H1 (cell line): ENCODE data around the gene PSAP. TPM values are rescaled to one million over a fixed set of nuclear protein-coding genes. Genes with fewer than 3 reads are reported as not detected.

ENCODE experiments used
- CTCF ChIA-PET: fragments of 300-600 bp; sonication (Branson Sonifier 250); formaldehyde crosslinking; loops from one replicate; lab custom pipeline; 2021; ENCODE audit not compliant: partially characterized antibody; lab: Charles Lee
- POLR2A ChIA-PET: fragments of 300-600 bp; sonication (Branson Sonifier 250); formaldehyde crosslinking; loops from one replicate; lab custom pipeline; 2021; ENCODE audit warnings: inconsistent platforms; ENCODE audit not compliant: partially characterized antibody; lab: Charles Lee
- DNase-seq, 2 experiments: peaks; one replicate each; pipeline versions ENCODE4 v3.0.0 to v3.0.0-alpha.2; 2010 to 2022; ENCODE audit warnings: low spot score in 2 of 2, low read depth in 1 of 2, mixed read lengths in 1 of 2
- FAIRE-seq: peaks from 2 replicates; lab custom pipeline; 2011; peaks lifted over from hg19 to GRCh38; lab: Jason Lieb, UNC
- H2AFZ ChIP-seq: 2 replicates; pipeline ENCODE4 v1.8.1; 2012; ENCODE audit warnings: low read length, inconsistent platforms
- H2AK5ac ChIP-seq: 2 replicates; pipeline ENCODE4 v1.6.1; 2013; ENCODE audit warnings: low read depth, low read length
- H2BK120ac ChIP-seq: replicated peaks from 2 replicates; pipeline ENCODE3; 2013; ENCODE audit warnings: low read depth, low read length, inconsistent platforms
- H2BK12ac ChIP-seq: 2 replicates; pipeline ENCODE4 v1.6.1; 2013; ENCODE audit warnings: low read depth, low read length
- H2BK15ac ChIP-seq: 2 replicates; pipeline ENCODE4 v1.6.1; 2013; ENCODE audit warnings: low read length
- H2BK20ac ChIP-seq: 2 replicates; pipeline ENCODE4 v1.6.1; 2013; ENCODE audit warnings: low read length
- H2BK5ac ChIP-seq: 2 replicates; pipeline ENCODE4 v1.6.1; 2013; ENCODE audit warnings: low read depth, low read length
- H3K14ac ChIP-seq: 2 replicates; pipeline ENCODE4 v1.6.1; 2013; ENCODE audit warnings: inconsistent platforms; ENCODE audit not compliant: insufficient read length
- H3K18ac ChIP-seq: 2 replicates; pipeline ENCODE4 v1.6.1; 2013; ENCODE audit warnings: low read length; ENCODE audit errors: extremely low read depth
- H3K23ac ChIP-seq: 2 replicates; pipeline ENCODE4 v1.6.1; 2013; ENCODE audit warnings: inconsistent platforms; ENCODE audit not compliant: insufficient read length
- H3K23me2 ChIP-seq: 2 replicates; pipeline ENCODE4 v1.6.1; 2013; ENCODE audit warnings: low read depth, low read length
- H3K27ac ChIP-seq: 2 replicates; pipeline ENCODE4 v1.6.1; 2011; ENCODE audit warnings: low read depth, low read length, inconsistent platforms
- H3K27me3 ChIP-seq, 4 experiments: replicated peaks in 1 of 4; 1 replicate in 1 of 4; 2 replicates in 3 of 4; pipeline versions ENCODE4 v1.6.1 to v1.8.1; 2011 to 2013; ENCODE audit warnings: low read length in 3 of 4, mild to moderate bottlenecking in 3 of 4, inconsistent platforms in 2 of 4, mixed read lengths in 2 of 4, moderate library complexity in 1 of 4; ENCODE audit not compliant: control insufficient read depth in 3 of 4, insufficient read depth in 3 of 4; ENCODE audit errors: extremely low read depth in 1 of 4
- H3K36me3 ChIP-seq, 4 experiments: 2 replicates each; pipeline versions ENCODE4 v1.6.1 to v1.8.1; 2011 to 2013; ENCODE audit warnings: mild to moderate bottlenecking in 4 of 4, low read length in 3 of 4, moderate library complexity in 2 of 4, control low read depth in 1 of 4, inconsistent platforms in 1 of 4; ENCODE audit not compliant: insufficient read depth in 4 of 4, control insufficient read depth in 2 of 4
- H3K4ac ChIP-seq: replicated peaks from 2 replicates; pipeline ENCODE3; 2013; ENCODE audit warnings: low read length, low read depth, mixed read lengths, inconsistent platforms; ENCODE audit not compliant: insufficient read length
- H3K4me1 ChIP-seq, 4 experiments: replicated peaks in 1 of 4; 1 replicate in 1 of 4; 2 replicates in 3 of 4; pipeline versions ENCODE4 v1.6.1 to v1.8.1; 2011 to 2013; ENCODE audit warnings: low read length in 3 of 4, inconsistent platforms in 2 of 4, mixed read lengths in 1 of 4; ENCODE audit not compliant: insufficient read depth in 4 of 4, control insufficient read depth in 3 of 4
- H3K4me2 ChIP-seq, 2 experiments: 2 replicates each; pipeline versions ENCODE4 v1.6.1 to v1.8.1; 2011 to 2013; ENCODE audit warnings: low read depth in 2 of 2, low read length in 2 of 2, control low read depth in 1 of 2, inconsistent platforms in 1 of 2, mild to moderate bottlenecking in 1 of 2; ENCODE audit not compliant: insufficient read depth in 1 of 2
- H3K4me3 ChIP-seq, 4 experiments: fragments of 200-600, 300-600 bp in 1 of 4; sonication (generic), shearing (Covaris generic), sonication (Bioruptor Twin) in 1 of 4; 2 replicates each; pipeline versions ENCODE4 v1.5.1 to v1.8.1; 2011 to 2016; ENCODE audit warnings: low read length in 4 of 4, low read depth in 3 of 4, control low read depth in 2 of 4, inconsistent platforms in 2 of 4, mild to moderate bottlenecking in 2 of 4, mixed read lengths in 1 of 4, moderate library complexity in 1 of 4; ENCODE audit not compliant: insufficient read depth in 2 of 4; ENCODE audit errors: extremely low read depth in 1 of 4
- H3K56ac ChIP-seq: replicated peaks from 2 replicates; pipeline ENCODE3; 2013; ENCODE audit warnings: low read depth, mild to moderate bottlenecking, mixed read lengths, low read length, inconsistent platforms; ENCODE audit not compliant: insufficient read length
- H3K79me1 ChIP-seq: 2 replicates; pipeline ENCODE4 v1.6.1; 2013; ENCODE audit warnings: low read depth, low read length, control low read depth
- H3K79me2 ChIP-seq, 2 experiments: 2 replicates each; pipeline versions ENCODE4 v1.6.1 to v1.8.1; 2012 to 2013; ENCODE audit warnings: low read length in 2 of 2, mild to moderate bottlenecking in 2 of 2, inconsistent platforms in 1 of 2; ENCODE audit not compliant: insufficient read depth in 2 of 2, control insufficient read depth in 1 of 2
- H3K9ac ChIP-seq, 4 experiments: replicated peaks in 1 of 4; 1 replicate in 1 of 4; 2 replicates in 3 of 4; pipeline versions ENCODE4 v1.6.1 to v1.8.1; 2011 to 2013; ENCODE audit warnings: low read depth in 3 of 4, low read length in 3 of 4, control low read depth in 2 of 4, mild to moderate bottlenecking in 2 of 4, moderate library complexity in 2 of 4, inconsistent platforms in 1 of 4; ENCODE audit errors: extremely low read depth in 1 of 4
- H3K9me3 ChIP-seq, 2 experiments: 2 replicates each; pipeline versions ENCODE4 v1.6.1 to v1.8.1; 2012 to 2013; ENCODE audit warnings: mild to moderate bottlenecking in 2 of 2, moderate library complexity in 2 of 2, control low read depth in 1 of 2, inconsistent platforms in 1 of 2, low read depth in 1 of 2, low read length in 1 of 2, mixed read lengths in 1 of 2; ENCODE audit not compliant: insufficient read depth in 2 of 2
- H4K20me1 ChIP-seq, 2 experiments: replicated peaks in 1 of 2; 2 replicates each; pipeline versions ENCODE3 to v1.8.1; 2011 to 2013; ENCODE audit warnings: inconsistent platforms in 2 of 2, low read length in 2 of 2, mild to moderate bottlenecking in 1 of 2; ENCODE audit not compliant: insufficient read depth in 2 of 2, control insufficient read depth in 1 of 2
- H4K5ac ChIP-seq: 2 replicates; pipeline ENCODE4 v1.6.1; 2013; ENCODE audit warnings: low read length, low read depth, mixed read lengths, inconsistent platforms; ENCODE audit not compliant: insufficient read length
- H4K8ac ChIP-seq: 2 replicates; pipeline ENCODE4 v1.8.0; 2013; ENCODE audit warnings: mild to moderate bottlenecking, moderate library complexity, low read length, inconsistent platforms; ENCODE audit not compliant: insufficient read depth; ENCODE audit errors: extremely low read depth
- H4K91ac ChIP-seq: replicated peaks from 2 replicates; pipeline ENCODE3; 2013; ENCODE audit warnings: low read length, mixed read lengths, inconsistent platforms; ENCODE audit not compliant: insufficient read length
- CEBPB ChIP-seq: IDR thresholded peaks from 2 replicates; pipeline ENCODE4 v1.6.1; 2012; ENCODE audit warnings: low read depth, low read length
- CHD2 ChIP-seq: IDR thresholded peaks from 2 replicates; pipeline ENCODE4 v1.6.1; 2012; ENCODE audit warnings: low read length, improper control_type of control experiment
- CTBP2 ChIP-seq: IDR thresholded peaks from 2 replicates; pipeline ENCODE4 v1.7.0; 2011; ENCODE audit warnings: borderline replicate concordance, mild to moderate bottlenecking, moderate library complexity, mixed read lengths, low read length; ENCODE audit not compliant: insufficient read depth, insufficient read length
- GABPA ChIP-seq: IDR thresholded peaks from 2 replicates; pipeline ENCODE4 v1.6.1; 2011; ENCODE audit warnings: mild to moderate bottlenecking, low read length, moderate library complexity, borderline replicate concordance; ENCODE audit not compliant: insufficient read depth
- HDAC6 ChIP-seq: IDR thresholded peaks from one replicate; pipeline ENCODE4 v1.7.1; 2012; ENCODE audit warnings: low read depth, mild to moderate bottlenecking, inconsistent platforms, low read length, moderate library complexity
- JUN ChIP-seq: IDR thresholded peaks from 2 replicates; pipeline ENCODE4 v1.6.1; 2011; ENCODE audit warnings: low read depth, mild to moderate bottlenecking, improper control_type of control experiment, low read length
- KDM5A ChIP-seq: fragments of 200-600 bp; IDR thresholded peaks from 2 replicates; pipeline ENCODE4 v1.7.1; 2012; ENCODE audit warnings: mild to moderate bottlenecking, low read length, inconsistent platforms, mixed read lengths
- NRF1 ChIP-seq: IDR thresholded peaks from 2 replicates; pipeline ENCODE4 v1.6.1; 2011; ENCODE audit warnings: mild to moderate bottlenecking, low read depth, low read length, improper control_type of control experiment
- POLR2A ChIP-seq, 2 experiments: IDR thresholded peaks; 1 replicate in 1 of 2; 2 replicates in 1 of 2; pipeline ENCODE4 v1.6.1; 2011; ENCODE audit warnings: low read depth in 2 of 2, low read length in 2 of 2, mild to moderate bottlenecking in 2 of 2; ENCODE audit errors: control extremely low read depth in 1 of 2
- SIN3A ChIP-seq, 2 experiments: IDR thresholded peaks in 1 of 2; conservative IDR thresholded peaks in 1 of 2; 2 replicates each; pipeline ENCODE4 v1.6.1; 2011 to 2012; ENCODE audit warnings: low read length in 2 of 2, improper control_type of control experiment in 1 of 2, low read depth in 1 of 2, mild to moderate bottlenecking in 1 of 2
- SP1 ChIP-seq: IDR thresholded peaks from 2 replicates; pipeline ENCODE4 v1.6.1; 2011; ENCODE audit warnings: low read depth, low read length
- TEAD4 ChIP-seq: IDR thresholded peaks from 2 replicates; pipeline ENCODE4 v1.6.1; 2012; ENCODE audit warnings: low read depth, low read length, inconsistent platforms, mixed read lengths
- ZNF274 ChIP-seq: IDR thresholded peaks from 2 replicates; pipeline ENCODE4 v1.7.0; 2012; ENCODE audit warnings: low read length, borderline replicate concordance; ENCODE audit errors: extremely low read depth
- WGBS, 2 experiments: shearing (Covaris generic) in 1 of 2; methylation state at CpG; one replicate each; pipeline versions ENCODE4 v1.1.6 to v1.1.7; 2013 to 2015; ENCODE audit warnings: low lambda C conversion rate in 2 of 2, mixed read lengths in 2 of 2, inconsistent platforms in 1 of 2, low coverage in 1 of 2, missing lambda C conversion rate in 1 of 2; ENCODE audit not compliant: insufficient replicate concordance in 2 of 2, insufficient coverage in 1 of 2, insufficient read length in 1 of 2; ENCODE audit errors: extremely low coverage in 1 of 2, missing lambda C conversion rate in 1 of 2; 5-methylcytosine and 5-hydroxymethylcytosine counted together
- polyA plus RNA-seq, 7 experiments: library from polyadenylated mRNA; depleted of rRNA in 3 of 7; stranded (reverse) in 5 of 7; unstranded in 2 of 7; fragments of >200 nt in 5 of 7; fragments of 200-250 nt in 2 of 7; gene quantifications; 1 replicate in 5 of 7; 2 replicates in 1 of 7; 4 replicates in 1 of 7; pipeline versions ENCODE4 v1.2.1 to v1.2.3, GENCODE V29; 2011 to 2013; ENCODE audit warnings: missing spikeins in 2 of 7, mixed read lengths in 2 of 7
- total RNA-seq: library from RNA; stranded (reverse); fragmentation: NEBNext Ultra II Directional; extraction: Animal tissue kit (Norgen Biotek cat#: 25700); gene quantifications from 2 replicates; pipeline ENCODE4 v1.2.1, GENCODE V29; 2021

Gene PSAP
- total and polyA plus RNA-seq, 2 of the 8 experiments (the other 6 are each of a cell fraction or from before 2014, with no cell fraction given), result 386 to 504 TPM

DNA sequence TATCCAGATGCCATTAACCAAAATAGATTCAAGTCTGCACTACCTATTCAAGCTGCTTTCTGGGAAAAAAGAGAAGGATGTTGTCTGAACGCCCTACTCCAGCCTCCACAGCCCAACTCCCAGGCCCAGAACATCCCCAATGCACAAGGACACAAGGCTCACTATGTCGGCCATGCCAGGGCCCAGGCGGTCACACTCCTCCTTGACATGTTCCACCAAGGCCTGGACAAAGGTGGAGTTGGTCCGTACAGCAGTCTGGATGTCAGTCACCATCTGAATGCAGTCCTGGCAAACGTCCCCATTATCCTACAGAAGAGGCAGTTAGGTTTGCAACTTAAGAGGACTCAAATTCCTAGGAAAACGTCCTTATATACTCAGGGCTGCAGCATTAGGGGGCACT lies 23.2 kb downstream of the PSAP start:
- no peak overlapping the region for H3K14ac ChIP-seq
- no peak for DNase-seq
- no peak overlapping the region for H2BK15ac ChIP-seq
- ChIA-PET POLR2A (interaction anchor here (1.0 kb wide), 1 partner anchor 19 kb away, joined by 4 read pairs; no protein-coding TSS in a partner anchor), CTCF (interaction anchor here (0.9 to 3.5 kb wide), 5 partner anchors 9 to 68 kb away, joined by 3 to 23 read pairs (median 10); no protein-coding TSS in a partner anchor)
- no peak overlapping the region for H2BK5ac ChIP-seq
- H3K27ac ChIP-seq, result no peak overlapping the region
- H3K4me1 ChIP-seq, result peaks cover 0 to 2% (median 0%) of the 10 kb centered on the region in 4 experiments; a peak in 1 of 7 replicates
- no peak overlapping the region for H2AFZ ChIP-seq
- no peak overlapping the region for H3K23ac ChIP-seq
- H4K5ac ChIP-seq, result no peak overlapping the region
- H3K27me3 ChIP-seq, result no peaks in the 10 kb centered on the region
- no peak for FAIRE-seq
- H3K9ac ChIP-seq, result no peak overlapping the region
- H3K9me3 ChIP-seq, result no peaks in the 10 kb centered on the region
- H3K56ac ChIP-seq, result no peak overlapping the region
- peaks cover 50 to 84% (median 73%) of the 10 kb centered on the region in 4 experiments for H3K36me3 ChIP-seq
- no peak overlapping the region for H4K8ac ChIP-seq
- H3K23me2 ChIP-seq, result no peaks in the 10 kb centered on the region
- no peak overlapping the region for H4K91ac ChIP-seq
- H3K4ac ChIP-seq, result no peak overlapping the region
- 86% methylated on average over 5 of the region's 6 CpGs; no CpG with 5 or more reads in 1 of the 2 experiments for WGBS, 2 experiments
- no peak overlapping the region for H3K18ac ChIP-seq
- H2AK5ac ChIP-seq, result no peak overlapping the region
- no peak overlapping the region for H2BK120ac ChIP-seq
- H3K4me3 ChIP-seq, result no peak overlapping the region
- H3K79me2 ChIP-seq, result peaks cover 0 to 13% of the 10 kb centered on the region in 2 experiments; a peak in 1 of 4 replicates
- no peak overlapping the region for H2BK20ac ChIP-seq
- no peak for TF ChIP-seq NRF1
- no peak for TF ChIP-seq HDAC6
- TF ChIP-seq SP1, result no peak
- no peak for TF ChIP-seq CEBPB
- no peak for TF ChIP-seq POLR2A (IDR thresholded peaks at IDR 0.05; ENCODE audit: control extremely low read depth in 1 of 2, low read depth in 2 of 2, low read length in 2 of 2)
- TF ChIP-seq SIN3A (conservative IDR thresholded peaks at IDR 0.05 in 1 of 2, IDR thresholded peaks at IDR 0.05 in 1 of 2; ENCODE audit: low read depth in 1 of 2, low read length in 2 of 2), result no peak
- TF ChIP-seq CTBP2, result no peak
- no peak for TF ChIP-seq ZNF274
- TF ChIP-seq TEAD4, result no peak
- no peak for TF ChIP-seq JUN
- no peak for TF ChIP-seq CHD2
- no peak for TF ChIP-seq KDM5A
- TF ChIP-seq GABPA, result no peak
- H2BK12ac ChIP-seq, result no peak overlapping the region
- peaks cover 3 to 14% of the 10 kb centered on the region in 2 experiments for H4K20me1 ChIP-seq
- H3K4me2 ChIP-seq, result no peak overlapping the region
- no peaks in the 10 kb centered on the region; the same call in none of the 2 replicates for H3K79me1 ChIP-seq
